PC-9 (cell line): ENCODE results near the gene DUSP11. TPM values are rescaled to one million over a fixed set of nuclear protein-coding genes. Genes with fewer than 3 reads are reported as not detected.

Source experiments
- BruUV-seq: library from RNA; stranded (reverse); fragments of 400-500 nt; replicated peaks from 2 replicates; lab custom pipeline; 2021; lab: Mats Ljungman, UMichigan
- CTCF ChIA-PET: fragments of 300-600 bp; sonication (Branson Sonifier 250); formaldehyde crosslinking; loops from one replicate; lab custom pipeline; 2022; ENCODE audit warnings: antibody characterized with exemption; lab: Charles Lee
- POLR2A ChIA-PET: fragments of 300-600 bp; sonication (Branson Sonifier 250); formaldehyde crosslinking; loops from one replicate; lab custom pipeline; 2022; ENCODE audit warnings: antibody characterized with exemption; ENCODE audit not compliant: unreplicated experiment; lab: Charles Lee
- DNase-seq, 2 experiments: peaks; one replicate each; pipeline versions ENCODE4 v3.0.0 to v3.0.0-alpha.2; 2015 to 2022; ENCODE audit warnings: mixed read lengths in 1 of 2
- H2AFZ ChIP-seq: fragments of 200-600 bp; sonication (generic); 2 replicates; pipeline ENCODE4 v1.8.1; 2017; ENCODE audit warnings: antibody characterized with exemption
- H3F3A ChIP-seq: fragments of 200-600 bp; sonication (generic); 2 replicates; pipeline ENCODE4 v1.8.1; 2017; ENCODE audit warnings: antibody characterized with exemption, mild to moderate bottlenecking, low read depth; ENCODE audit not compliant: insufficient read depth
- H3K27ac ChIP-seq: fragments of 200-600 bp; sonication (generic); 2 replicates; pipeline ENCODE4 v1.6.1; 2016; ENCODE audit warnings: mixed run types
- H3K27me3 ChIP-seq: fragments of 200-600 bp; sonication (generic); 2 replicates; pipeline ENCODE4 v1.6.1; 2016; ENCODE audit warnings: low read depth, mixed run types; ENCODE audit not compliant: insufficient read depth
- H3K36me3 ChIP-seq: fragments of 200-600 bp; sonication (generic); 2 replicates; pipeline ENCODE4 v1.6.1; 2016; ENCODE audit warnings: low read depth, mixed run types
- H3K4me1 ChIP-seq: fragments of 200-600 bp; sonication (generic); replicated peaks from 2 replicates; pipeline ENCODE4 v1.6.1; 2016; ENCODE audit warnings: mixed run types; ENCODE audit not compliant: insufficient read depth
- H3K4me2 ChIP-seq: fragments of 200-600 bp; sonication (generic); 2 replicates; pipeline ENCODE4 v1.6.1; 2017; ENCODE audit warnings: mixed run types
- H3K4me3 ChIP-seq: fragments of 200-600 bp; sonication (generic); 2 replicates; pipeline ENCODE4 v1.6.1; 2016; ENCODE audit warnings: mixed run types
- H3K79me2 ChIP-seq: fragments of 200-600 bp; sonication (generic); 2 replicates; pipeline ENCODE4 v1.6.1; 2017; ENCODE audit warnings: low read depth, mixed run types
- H3K9me2 ChIP-seq: fragments of 200-600 bp; sonication (generic); 2 replicates; pipeline ENCODE4 v1.8.1; 2017; ENCODE audit warnings: mild to moderate bottlenecking; ENCODE audit not compliant: insufficient read depth
- H3K9me3 ChIP-seq: fragments of 200-600 bp; sonication (generic); 2 replicates; pipeline ENCODE4 v1.8.1; 2016; ENCODE audit warnings: low read depth; ENCODE audit not compliant: insufficient read depth
- H4K20me1 ChIP-seq: fragments of 200-600 bp; sonication (generic); 2 replicates; pipeline ENCODE4 v1.8.1; 2017; ENCODE audit not compliant: insufficient read depth
- EZH2 ChIP-seq: fragments of 200-600 bp; sonication (generic); IDR thresholded peaks from 2 replicates; pipeline ENCODE4 v1.8.0; 2017; ENCODE audit warnings: antibody characterized with exemption, low read depth
- intact Hi-C: fragments of 100-400 bp; cut with micrococcal nuclease; formaldehyde crosslinking; loops from one replicate; pipeline ENCODE4 v1.10.0; 2022; ENCODE audit not compliant: unreplicated experiment
- total RNA-seq: library from RNA; stranded (reverse); gene quantifications from 2 replicates; pipeline ENCODE4 v1.2.3, GENCODE V29; 2021
- TF ChIP-seq, protein P1 (sequence below): fragments of 200-600 bp; sonication (generic); conservative IDR thresholded peaks from 2 replicates; pipeline ENCODE4 v1.6.1; 2017; ENCODE audit warnings: mixed run types, antibody characterized with exemption, mild to moderate bottlenecking, moderate library complexity

Gene DUSP11
- total RNA-seq, 1 experiment from 2014 or later = 24.1 TPM

- ChIA-PET POLR2A (no interaction called here), CTCF (no interaction called here)
- intact Hi-C loops = no loop called here
- H3K4me1 ChIP-seq = no peaks in the 10 kb centered on the region
- H4K20me1 ChIP-seq = no peaks in the 10 kb centered on the region
- H3K9me3 ChIP-seq = 0 out of 2 replicates have a peak, but pooled peaks cover 9% of the 10 kb centered on the region
- peak overlapping the region; percentile 68 for H2AFZ ChIP-seq
- H3K36me3 ChIP-seq = no peaks in the 10 kb centered on the region
- no peaks in the 10 kb centered on the region for H3K79me2 ChIP-seq
- TF ChIP-seq EZH2 = no peak
- TF ChIP-seq, protein P1, sequence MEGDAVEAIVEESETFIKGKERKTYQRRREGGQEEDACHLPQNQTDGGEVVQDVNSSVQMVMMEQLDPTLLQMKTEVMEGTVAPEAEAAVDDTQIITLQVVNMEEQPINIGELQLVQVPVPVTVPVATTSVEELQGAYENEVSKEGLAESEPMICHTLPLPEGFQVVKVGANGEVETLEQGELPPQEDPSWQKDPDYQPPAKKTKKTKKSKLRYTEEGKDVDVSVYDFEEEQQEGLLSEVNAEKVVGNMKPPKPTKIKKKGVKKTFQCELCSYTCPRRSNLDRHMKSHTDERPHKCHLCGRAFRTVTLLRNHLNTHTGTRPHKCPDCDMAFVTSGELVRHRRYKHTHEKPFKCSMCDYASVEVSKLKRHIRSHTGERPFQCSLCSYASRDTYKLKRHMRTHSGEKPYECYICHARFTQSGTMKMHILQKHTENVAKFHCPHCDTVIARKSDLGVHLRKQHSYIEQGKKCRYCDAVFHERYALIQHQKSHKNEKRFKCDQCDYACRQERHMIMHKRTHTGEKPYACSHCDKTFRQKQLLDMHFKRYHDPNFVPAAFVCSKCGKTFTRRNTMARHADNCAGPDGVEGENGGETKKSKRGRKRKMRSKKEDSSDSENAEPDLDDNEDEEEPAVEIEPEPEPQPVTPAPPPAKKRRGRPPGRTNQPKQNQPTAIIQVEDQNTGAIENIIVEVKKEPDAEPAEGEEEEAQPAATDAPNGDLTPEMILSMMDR = no peak
- H3K27me3 ChIP-seq = peaks cover 65% of the 10 kb centered on the region
- H3K4me2 ChIP-seq = peak overlapping the region; percentile 45
- H3K27ac ChIP-seq = no peak overlapping the region
- no peak for DNase-seq
- no peak overlapping the region for H3K4me3 ChIP-seq
- no peaks in the 10 kb centered on the region for H3F3A ChIP-seq
- H3K9me2 ChIP-seq = no peaks in the 10 kb centered on the region
- BruUV-seq = no TSS peak
These were observed 63.2 kb downstream of the DUSP11 start for GRCh38 chr2:73716543-73717250.

DNA sequence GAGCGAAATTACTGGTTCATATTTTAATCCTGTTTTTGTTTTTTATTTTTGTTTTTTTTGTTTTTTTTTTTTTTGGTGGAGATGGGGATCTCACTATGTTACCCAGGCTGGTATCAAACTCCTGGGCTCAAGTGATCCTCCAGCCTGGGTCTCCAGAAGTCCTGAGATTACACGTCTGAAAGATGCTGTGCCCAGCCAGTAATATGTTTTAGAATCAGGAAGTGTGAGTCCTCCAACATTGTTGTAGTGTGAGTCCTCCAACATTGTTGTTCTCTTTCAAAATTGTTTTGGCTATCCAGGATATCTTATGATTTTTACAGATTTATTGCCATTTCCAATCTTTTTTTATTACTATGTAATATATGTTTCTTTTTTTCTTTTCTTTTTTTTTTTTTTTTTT, 65.8 kb downstream of the DUSP11 start:
- H3K9me2 ChIP-seq = no peaks in the 10 kb centered on the region
- intact Hi-C loops = no loop called here
- H3K79me2 ChIP-seq = no peaks in the 10 kb centered on the region
- TF ChIP-seq EZH2 = no peak
- TF ChIP-seq, protein P1 = no peak
- no peaks in the 10 kb centered on the region for H4K20me1 ChIP-seq
- H3K27ac ChIP-seq = no peak overlapping the region
- no TSS peak for BruUV-seq
- ChIA-PET CTCF (no interaction called here), POLR2A (no interaction called here)
- no peaks in the 10 kb centered on the region for H3K4me1 ChIP-seq
- H3K36me3 ChIP-seq = no peaks in the 10 kb centered on the region
- no peak overlapping the region for H2AFZ ChIP-seq
- 0 out of 2 replicates have a peak, but pooled peaks cover 9% of the 10 kb centered on the region for H3K9me3 ChIP-seq
- no peaks in the 10 kb centered on the region for H3F3A ChIP-seq
- DNase-seq = no peak
- H3K4me2 ChIP-seq = no peak overlapping the region
- H3K4me3 ChIP-seq = no peak overlapping the region
- H3K27me3 ChIP-seq = peaks cover 74% of the 10 kb centered on the region

Other genes with a start within 250 kb of the DUSP11 start
- not detected in 2 replicates for gene NAT8, start 137.7 kb downstream of the DUSP11 start, total RNA-seq
- 20.4 and 33.8 TPM in 2 replicates for gene TPRKB, start 42.8 kb downstream of the DUSP11 start, total RNA-seq
- gene C2orf78, start 4.1 kb upstream of the DUSP11 start, total RNA-seq = not detected in 2 replicates
- gene STAMBP, start 48.9 kb upstream of the DUSP11 start, total RNA-seq = 42.9 and 52.2 TPM in 2 replicates
- not detected in 2 replicates for gene ACTG2, start 112.9 kb upstream of the DUSP11 start, total RNA-seq
- 72.3 and 78.7 TPM in 2 replicates for gene DGUOK, start 146.8 kb upstream of the DUSP11 start, total RNA-seq
- gene TET3, start 204.8 kb upstream of the DUSP11 start, total RNA-seq = 17.1 and 19.1 TPM in 2 replicates